Measurements from ENCODE around the gene RNF208.
A peak's percentile ranks its signal among the peaks of the same experiment; 100 is the strongest.

RNF208 gene

GRCh38 chr9:137224830-137225694, 3.0 kb upstream of the RNF208 start, which contains the start of gene CYSRT1:
Gene CYSRT1, plus strand, starts transcription at chr9:137225174. Its CDS starts 448 bp downstream, at chr9:137225622.
- no peak for DNase-seq
- no peaks in the 10 kb centered on the region for H3K27me3 ChIP-seq
- no peak for TF ChIP-seq CTCF (IDR thresholded peaks at IDR 0.05; ENCODE audit: low read depth, low read length)
- peak within 1 kb of the TSS; percentile 90 for H3K4me3 ChIP-seq (ENCODE audit: low read depth, low read length)
- no peaks in the 10 kb centered on the region for H3K9me3 ChIP-seq
- peaks cover 10% of the 10 kb centered on the region for H3K4me1 ChIP-seq
- no peaks in the 10 kb centered on the region for H3K36me3 ChIP-seq

- H3K27me3 ChIP-seq, result no peaks in the 10 kb centered on the region
- peak overlapping the region; percentile 90 for H3K4me3 ChIP-seq (ENCODE audit: low read depth, low read length)
- peak; percentile 98 for DNase-seq
- TF ChIP-seq CTCF (IDR thresholded peaks at IDR 0.05; ENCODE audit: low read depth, low read length), result no peak
- H3K36me3 ChIP-seq, result no peaks in the 10 kb centered on the region
- H3K4me1 ChIP-seq, result peaks cover 7% of the 10 kb centered on the region
- H3K9me3 ChIP-seq, result no peaks in the 10 kb centered on the region
Observed at GRCh38 chr9:137223078-137223970, 1.3 kb upstream of the RNF208 start.

GRCh38 chr9:137221506-137222111, 431 bp downstream of the RNF208 start:
- TF ChIP-seq CTCF (IDR thresholded peaks at IDR 0.05; ENCODE audit: low read depth, low read length), result no peak
- no peaks in the 10 kb centered on the region for H3K36me3 ChIP-seq
- no peaks in the 10 kb centered on the region for H3K9me3 ChIP-seq
- no peaks in the 10 kb centered on the region for H3K27me3 ChIP-seq
- H3K4me3 ChIP-seq (ENCODE audit: low read depth, low read length), result peak overlapping the region; percentile 33
- H3K4me1 ChIP-seq, result peaks cover 16% of the 10 kb centered on the region
- no peak for DNase-seq

- DNase-seq, result no peak
- no peaks in the 10 kb centered on the region for H3K27me3 ChIP-seq
- no peak for TF ChIP-seq CTCF (IDR thresholded peaks at IDR 0.05; ENCODE audit: low read depth, low read length)
- peaks cover 16% of the 10 kb centered on the region for H3K4me1 ChIP-seq
- no peaks in the 10 kb centered on the region for H3K9me3 ChIP-seq
- H3K36me3 ChIP-seq, result no peaks in the 10 kb centered on the region
- no peak overlapping the region for H3K4me3 ChIP-seq (ENCODE audit: low read depth, low read length)
Observed at GRCh38 chr9:137221095-137221505, 940 bp downstream of the RNF208 start.

- H3K9me3 ChIP-seq, result no peaks in the 10 kb centered on the region
- no peaks in the 10 kb centered on the region for H3K27me3 ChIP-seq
- no peak for DNase-seq
- peaks cover 16% of the 10 kb centered on the region for H3K4me1 ChIP-seq
- no peak overlapping the region for H3K4me3 ChIP-seq (ENCODE audit: low read depth, low read length)
- no peaks in the 10 kb centered on the region for H3K36me3 ChIP-seq
- TF ChIP-seq CTCF (IDR thresholded peaks at IDR 0.05; ENCODE audit: low read depth, low read length), result no peak
Observed at GRCh38 chr9:137220317-137221094, 1.5 kb downstream of the RNF208 start.

Measured in BE2C (cell line).